ENCODE measurements around the gene TP53I11.
A peak's percentile ranks its signal among the peaks of the same experiment; 100 is the strongest.

TP53I11 gene

DNA sequence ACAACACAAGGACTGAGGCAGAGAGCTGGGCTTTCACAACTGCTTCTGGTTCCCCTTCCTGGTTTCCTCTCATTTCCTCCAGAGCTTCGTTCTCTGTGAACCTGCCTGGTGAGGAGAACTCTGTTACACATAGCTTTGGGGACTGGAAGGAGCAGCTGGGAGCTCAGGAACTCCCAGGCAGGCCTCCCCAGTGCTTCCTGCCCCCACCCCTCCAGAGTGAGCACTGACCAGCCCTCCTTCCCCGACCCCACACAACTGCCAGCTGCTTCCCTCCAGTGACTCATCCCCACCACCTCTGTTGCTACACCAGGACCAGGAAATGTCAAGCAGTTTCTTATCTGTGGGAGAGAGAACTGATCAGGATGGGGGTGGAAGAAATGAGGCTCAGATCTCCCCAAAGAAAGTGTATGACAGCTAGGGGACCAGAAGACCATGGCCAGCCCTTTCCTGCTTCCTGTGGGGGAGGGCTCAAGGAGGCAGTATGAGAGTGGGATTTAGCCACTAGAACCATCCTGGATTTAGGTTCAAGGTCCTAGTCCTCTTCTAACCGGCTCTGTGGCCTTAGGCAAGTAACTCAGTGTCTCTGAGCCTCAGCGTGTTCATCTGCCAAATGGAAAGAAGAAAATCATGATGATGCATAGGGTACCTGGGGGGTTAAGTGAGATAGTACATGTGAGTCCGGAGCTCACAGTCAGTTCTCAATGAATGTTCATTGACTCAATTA, 4.5 kb upstream of the TP53I11 start:
- DNase-seq, result no peak

DNA sequence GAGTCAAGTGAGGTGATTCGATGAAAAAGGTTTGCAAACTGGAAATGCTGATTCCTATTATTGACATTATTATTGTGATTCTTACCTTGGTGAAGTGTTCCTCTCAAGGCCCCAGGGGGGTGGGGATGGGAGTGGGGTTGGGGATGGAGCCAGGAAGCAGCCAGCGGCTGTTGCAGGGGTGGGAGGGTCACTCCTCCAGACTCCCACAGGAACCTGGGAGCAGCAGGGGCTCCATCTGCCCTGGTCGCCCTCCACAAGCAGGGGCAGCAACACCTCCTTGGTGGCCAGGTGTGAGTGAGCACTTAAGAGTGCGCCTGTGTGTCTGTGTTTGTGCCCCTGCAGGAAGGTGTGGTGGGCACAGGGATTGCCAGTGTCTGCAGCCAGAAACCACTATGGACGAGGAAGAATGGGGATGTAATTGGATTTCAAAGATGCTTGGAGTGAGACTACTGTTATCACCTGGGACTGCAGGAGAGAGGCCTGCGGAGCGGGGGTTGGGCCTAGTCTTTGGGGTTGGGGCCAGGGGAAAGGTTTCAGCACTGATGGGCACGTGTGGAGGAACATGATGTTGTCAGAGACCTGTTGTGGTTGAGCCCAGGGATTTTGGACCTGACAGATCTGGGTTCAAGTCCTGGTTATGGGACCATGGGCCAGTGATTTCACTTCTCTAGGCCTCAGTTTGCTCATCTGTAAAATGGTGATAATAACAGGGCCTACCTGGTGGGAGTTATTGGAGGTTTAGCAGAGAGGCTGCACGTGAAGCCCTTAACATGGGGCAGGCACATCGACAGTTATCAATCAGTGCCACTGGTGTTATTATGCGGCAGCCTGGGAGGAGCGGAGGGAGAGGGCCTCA, 3.6 kb upstream of the TP53I11 start:
- no peak for DNase-seq

DNA sequence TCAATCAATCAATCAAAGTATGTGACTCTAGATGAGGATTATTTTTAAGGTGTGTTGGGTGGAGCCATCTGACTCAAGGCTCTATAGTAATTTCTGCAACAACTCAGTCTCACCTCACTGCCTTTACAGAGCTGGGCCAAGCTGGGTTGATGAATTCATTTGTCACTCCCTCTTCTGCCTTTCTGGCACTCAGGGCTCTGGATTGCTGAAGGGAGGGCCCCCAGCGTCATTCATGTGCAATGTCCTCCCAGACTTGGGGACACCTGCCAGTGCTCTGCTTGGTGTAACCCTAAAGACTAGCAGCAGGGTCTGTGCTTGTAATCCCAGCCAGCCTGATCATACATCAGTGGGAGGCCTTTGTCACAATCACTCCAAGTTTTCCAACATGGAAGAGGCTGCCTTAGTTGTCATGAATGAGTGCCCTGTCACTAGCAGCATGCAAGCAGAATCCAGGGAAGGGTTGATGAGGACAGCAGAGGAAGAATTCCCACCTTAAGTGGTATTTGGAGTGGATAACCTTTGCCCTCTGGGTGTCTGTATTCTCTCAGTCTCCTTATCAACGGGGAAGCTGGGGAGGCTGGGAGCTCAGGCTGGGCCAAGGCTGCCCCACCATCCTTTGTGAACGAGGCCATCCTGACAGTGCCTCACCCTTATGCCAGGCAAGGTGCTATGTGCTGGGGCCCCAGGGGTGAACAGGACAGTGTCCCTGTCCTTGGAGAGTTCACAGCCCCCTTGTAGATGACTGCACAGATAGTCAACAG, 2.0 kb upstream of the TP53I11 start:
- DNase-seq, result no peak

DNA sequence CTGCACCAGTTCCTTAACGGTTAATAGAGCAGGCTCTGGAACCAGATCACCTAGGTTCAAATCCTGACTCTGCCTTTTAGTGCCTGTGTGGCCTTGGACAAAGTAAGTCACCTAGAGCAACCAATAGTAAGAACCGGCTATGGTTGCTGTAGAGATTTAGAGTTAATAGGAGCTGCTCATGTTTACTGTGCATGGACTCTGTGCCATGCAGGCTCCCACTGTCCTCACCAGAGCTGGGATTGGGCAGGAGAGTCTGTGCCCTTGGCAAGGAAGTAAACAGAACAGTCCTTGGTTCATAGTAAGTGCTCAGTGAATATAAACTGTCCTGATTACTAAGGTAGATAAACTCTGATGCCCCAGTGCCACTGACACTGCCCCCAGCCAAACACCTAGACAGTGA, 1.4 kb upstream of the TP53I11 start:
- DNase-seq, result no peak

GRCh38 chr11:44950031-44950624, 555 bp downstream of the TP53I11 start:
- peak; percentile 16 for DNase-seq

DNA sequence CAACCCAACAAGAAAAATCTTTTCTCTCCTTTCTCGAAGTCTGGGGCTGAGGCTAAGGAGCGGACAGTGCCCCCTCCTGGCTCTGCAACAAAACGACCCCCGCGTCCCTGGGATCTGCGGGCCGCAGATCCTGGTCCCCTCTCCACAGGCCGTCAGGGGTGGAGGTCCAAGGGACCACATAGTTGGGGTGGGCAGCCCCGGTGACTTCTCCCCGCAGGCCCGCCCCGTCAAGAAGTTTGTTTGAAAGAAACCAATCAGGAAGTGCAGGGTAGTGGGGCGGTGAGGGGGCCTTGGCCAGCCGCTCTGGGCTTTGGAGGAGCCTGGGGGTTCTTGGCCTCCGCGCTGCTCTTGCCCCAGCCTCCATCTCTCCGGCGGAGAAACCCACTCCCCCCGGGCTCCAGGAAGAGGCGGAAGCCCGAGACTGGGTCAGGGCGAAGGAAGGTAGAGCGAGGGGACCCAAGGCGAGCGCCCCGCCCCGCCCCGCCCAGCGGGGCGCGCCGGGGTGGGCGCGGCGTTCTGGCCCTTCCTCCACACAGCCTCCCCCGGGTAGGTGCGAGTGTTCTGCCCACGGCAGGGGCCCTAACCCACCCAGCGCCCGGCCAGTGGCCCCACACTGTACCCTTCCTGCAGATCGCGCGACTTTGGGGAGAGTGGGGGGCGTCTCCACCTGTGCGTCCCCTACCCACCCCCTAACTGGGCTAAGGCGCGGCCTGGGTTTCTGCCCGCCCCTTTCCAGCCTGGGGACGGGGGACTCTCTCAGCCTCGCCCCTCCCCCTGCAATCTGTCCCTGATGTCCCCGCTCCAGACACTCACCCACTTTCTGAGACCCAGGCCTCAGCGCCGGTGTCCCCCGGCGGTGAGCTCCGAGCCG, 1.3 kb downstream of the TP53I11 start:
- DNase-seq, result no peak

DNA sequence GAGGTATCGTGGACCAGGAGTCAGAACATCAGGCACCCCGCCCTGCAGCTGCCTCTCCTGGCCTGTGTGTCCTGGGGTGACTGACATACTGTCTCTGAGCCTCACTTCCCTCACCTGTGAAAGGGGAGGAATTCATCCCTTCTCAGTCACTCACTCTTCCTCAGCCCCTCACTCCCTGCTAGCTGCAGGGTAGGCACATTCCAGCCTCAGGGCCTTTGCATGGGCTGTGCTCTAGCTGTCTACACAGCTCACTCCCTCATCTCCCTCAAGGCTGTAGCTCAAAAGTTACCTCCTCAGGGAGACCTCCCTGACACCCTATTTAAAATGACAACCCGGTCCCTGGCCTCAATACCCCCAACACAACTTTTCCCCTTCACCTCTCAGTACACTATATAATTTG, 2.5 kb downstream of the TP53I11 start:
- DNase-seq, result no peak

DNA sequence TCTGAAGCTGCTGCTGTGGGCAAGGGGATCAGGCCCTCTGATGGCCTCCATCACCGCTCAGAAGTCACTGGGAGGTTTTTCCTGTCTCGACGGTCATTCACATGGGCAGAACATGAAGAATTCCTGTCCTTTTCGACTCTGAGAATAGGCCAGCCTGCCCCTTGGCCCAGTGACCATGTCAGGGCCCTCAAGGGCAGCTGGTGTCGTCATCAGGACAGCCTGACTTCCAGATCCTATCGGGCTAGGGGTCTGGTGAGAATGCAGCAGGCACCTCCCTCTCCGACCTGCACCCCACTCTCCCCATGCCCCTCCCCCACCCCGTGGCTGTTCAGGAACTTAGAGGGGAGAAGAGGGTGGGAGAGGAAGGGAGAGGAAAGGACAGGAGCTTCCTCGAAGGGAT, 3.6 kb downstream of the TP53I11 start:
- no peak for DNase-seq

DNA sequence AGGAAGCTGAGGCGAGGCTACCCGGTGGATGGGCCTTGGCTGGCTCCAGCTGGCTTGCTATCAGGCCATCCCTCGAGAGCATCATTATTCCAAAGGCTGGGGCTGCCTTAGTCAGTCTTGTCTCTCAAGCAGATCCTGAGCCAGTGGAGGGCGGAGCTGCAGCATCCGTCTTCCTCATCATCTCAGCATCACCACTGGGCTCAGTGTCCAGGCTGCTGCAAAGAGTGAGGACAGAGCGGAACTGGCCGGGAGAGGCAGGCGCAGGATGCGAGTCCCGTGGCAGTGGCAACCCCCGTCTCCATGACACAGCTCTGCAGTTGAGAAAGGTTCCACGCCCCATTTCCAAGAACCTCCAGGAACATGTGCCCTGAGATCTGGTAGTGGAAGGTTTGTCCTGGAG, 4.4 kb downstream of the TP53I11 start:
- DNase-seq, result no peak

GRCh38 chr11:44945666-44946065, 5.0 kb downstream of the TP53I11 start:
- DNase-seq, result no peak

- no peak for DNase-seq
These were observed 5.8 kb downstream of the TP53I11 start for GRCh38 chr11:44944853-44945235.

GRCh38 chr11:44944181-44944852, 6.4 kb downstream of the TP53I11 start:
- DNase-seq, result no peak

- DNase-seq, result no peak
These were observed 7.0 kb downstream of the TP53I11 start for GRCh38 chr11:44943696-44944095.

DNA sequence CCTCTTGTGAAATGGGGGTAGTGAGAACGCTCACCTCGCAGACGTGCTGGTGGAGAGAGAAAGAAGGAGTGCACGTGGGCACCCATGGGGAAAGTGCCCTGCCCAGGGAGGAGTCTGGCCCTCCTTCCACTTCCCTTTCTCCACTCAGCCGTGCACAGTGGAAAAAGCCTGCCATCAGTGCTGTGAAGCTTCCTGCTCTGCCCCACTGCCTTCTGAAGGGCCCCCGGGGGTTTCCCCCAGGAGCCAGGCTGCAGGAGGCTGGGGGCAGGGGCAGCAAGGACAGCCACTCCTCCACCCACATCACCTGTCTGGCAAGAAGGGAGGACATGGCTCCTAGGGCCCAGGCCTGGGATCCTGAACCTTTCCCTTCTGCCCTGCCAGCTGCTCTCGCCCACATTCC, 7.6 kb downstream of the TP53I11 start:
- no peak for DNase-seq

DNA sequence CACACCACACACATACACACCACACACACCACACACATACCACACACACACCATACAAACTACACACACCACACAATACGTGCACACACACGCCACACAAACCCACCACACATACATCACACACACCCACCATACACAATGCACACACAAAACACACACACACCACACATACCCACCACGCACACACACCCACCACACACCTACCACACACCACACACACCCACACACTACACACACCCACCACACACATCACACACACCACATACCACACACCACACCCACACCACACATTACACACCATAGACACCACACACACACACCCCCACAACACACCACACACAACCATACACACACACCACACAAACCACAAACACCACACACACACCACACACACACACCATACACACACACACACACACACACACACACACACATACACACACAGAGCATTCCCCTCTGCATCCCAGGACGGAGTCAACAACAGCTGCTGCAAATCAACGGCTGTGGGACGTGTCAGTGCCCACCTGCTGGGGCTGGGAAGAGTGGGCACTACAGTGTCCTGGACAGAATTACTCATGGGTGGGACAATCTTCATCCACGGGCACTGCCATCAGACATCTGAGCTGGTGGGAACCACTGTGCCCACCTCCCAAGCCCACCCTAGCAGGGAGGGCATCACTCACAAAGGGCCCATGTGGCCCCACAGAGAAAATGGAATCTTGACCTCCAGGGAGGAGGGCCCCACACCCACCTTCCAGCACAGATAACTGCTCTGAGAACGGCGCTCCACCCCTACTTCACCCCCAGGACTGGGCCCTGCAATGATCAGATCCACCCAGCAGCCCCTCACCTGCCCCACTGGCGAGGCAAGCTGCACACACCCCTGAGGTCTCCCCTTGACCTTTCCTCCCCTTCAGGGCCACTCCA, 8.4 kb downstream of the TP53I11 start:
- DNase-seq, result no peak

- no peak for DNase-seq
These were observed 9.2 kb downstream of the TP53I11 start for GRCh38 chr11:44941259-44942021.

DNA sequence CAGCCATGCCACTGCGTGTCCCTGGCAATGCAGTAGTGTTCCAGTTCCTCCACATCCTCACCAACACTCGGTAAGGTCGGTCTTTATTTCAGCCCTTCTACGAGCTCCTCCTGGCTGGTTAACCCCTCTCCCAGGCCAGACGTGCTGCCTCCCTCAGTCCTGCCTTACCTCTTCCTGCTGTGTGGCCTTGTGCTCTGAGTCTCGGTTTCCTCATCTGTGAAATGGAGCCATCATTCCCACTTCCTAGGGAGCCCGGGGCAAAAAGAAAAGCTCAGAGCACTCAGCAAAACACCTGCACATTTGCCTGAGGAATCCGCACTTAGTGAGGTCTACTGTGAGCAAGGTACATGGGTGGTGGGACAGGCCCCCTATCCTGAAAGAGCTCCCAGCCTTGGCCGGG, 9.8 kb downstream of the TP53I11 start:
- no peak for DNase-seq

DNA sequence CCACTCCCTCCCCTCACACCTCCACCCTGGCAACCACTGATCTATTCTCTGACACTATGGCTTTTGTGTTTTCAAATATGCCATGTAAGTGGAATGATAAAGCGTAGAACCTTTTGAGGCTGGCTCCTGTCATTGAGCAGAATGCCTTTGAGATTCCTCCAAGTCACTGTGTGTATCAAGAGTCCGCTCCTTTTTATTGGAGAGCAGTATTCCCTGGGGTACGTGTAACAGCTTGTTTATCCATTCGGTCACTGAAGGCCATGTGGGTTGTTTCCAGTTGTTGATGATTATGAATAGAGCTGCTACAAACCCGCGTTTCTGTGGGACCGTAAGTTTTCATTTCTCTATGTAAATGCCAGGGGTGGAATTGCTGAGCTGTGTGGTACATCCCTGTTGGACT, 10.3 kb downstream of the TP53I11 start:
- no peak for DNase-seq

- DNase-seq, result no peak
These were observed 10.8 kb downstream of the TP53I11 start for GRCh38 chr11:44939673-44940395.

All from NCI-H748 treated with DMSO at 0.1 percent for 48 hours (cell line).